GM18498 (cell line): Measurements from ENCODE around the gene ME3.

Experiments used
- ATAC-seq: cut with Tn5 transposase; IDR thresholded peaks from one replicate; pipeline ENCODE4 v1.9.1; 2021; ENCODE audit warnings: mild to moderate bottlenecking, moderate library complexity; ENCODE audit not compliant: unreplicated experiment

The ME3 gene

DNA sequence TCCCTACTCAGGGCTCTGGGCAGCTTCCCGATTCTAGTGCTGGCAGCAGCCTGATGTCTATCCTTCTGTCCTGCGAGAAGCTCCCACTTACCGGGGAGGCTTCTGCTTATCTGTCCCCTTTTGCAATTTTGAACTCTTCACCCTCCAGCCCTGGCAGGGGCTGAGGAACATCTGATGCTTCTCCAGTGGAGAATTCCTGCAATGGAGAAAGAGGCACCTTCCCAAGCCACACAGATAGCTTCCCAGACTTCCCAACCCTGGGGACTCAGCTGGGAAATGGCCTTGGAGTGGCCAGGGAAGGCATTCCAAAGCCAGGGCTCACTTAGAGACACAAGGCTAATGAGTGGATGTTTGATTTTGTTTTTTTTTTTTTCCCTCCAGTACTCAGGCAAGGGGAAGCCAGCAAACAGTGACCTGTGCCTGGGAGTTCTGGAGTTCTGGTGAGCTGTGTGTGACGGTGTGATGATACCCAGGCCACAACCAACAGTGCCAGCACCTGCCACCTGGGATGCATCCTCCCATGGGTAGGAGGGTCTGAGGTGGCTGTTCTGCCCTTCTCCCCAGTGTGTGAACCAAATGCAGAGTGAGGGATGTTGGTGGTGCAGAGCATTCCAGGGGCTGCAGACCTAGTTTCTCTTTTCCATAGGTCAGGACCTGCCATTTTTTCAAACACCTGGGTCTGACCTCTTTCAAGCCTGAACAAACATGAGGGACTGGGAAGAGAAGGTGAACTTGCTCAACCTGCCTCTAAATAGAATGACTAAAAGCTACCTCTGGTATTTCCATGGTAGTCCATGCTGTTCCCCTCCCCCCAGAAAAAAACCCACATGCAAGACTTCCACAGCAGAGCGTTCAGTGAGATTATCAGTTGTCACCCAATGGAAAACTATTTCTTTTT, 202.7 kb downstream of the ME3 start:
- ATAC-seq: no peak

DNA sequence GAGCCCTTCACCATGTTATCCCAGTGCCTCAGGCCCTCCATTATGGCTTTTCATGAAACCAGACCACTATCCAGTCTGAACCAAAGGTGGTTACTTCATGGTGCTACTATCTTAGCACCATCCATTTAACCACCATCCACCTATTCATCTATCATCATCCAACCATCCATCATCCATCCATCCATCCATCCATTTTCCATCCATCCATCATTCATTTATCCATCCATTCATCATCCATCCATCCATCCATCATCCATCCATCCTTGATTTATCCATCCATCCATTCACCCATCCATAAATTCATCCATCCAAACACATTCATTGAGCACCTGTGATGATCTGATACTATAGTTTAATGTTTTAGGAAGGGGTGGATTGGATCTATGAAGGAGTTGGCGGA, 204.2 kb downstream of the ME3 start:
- no peak for ATAC-seq

DNA sequence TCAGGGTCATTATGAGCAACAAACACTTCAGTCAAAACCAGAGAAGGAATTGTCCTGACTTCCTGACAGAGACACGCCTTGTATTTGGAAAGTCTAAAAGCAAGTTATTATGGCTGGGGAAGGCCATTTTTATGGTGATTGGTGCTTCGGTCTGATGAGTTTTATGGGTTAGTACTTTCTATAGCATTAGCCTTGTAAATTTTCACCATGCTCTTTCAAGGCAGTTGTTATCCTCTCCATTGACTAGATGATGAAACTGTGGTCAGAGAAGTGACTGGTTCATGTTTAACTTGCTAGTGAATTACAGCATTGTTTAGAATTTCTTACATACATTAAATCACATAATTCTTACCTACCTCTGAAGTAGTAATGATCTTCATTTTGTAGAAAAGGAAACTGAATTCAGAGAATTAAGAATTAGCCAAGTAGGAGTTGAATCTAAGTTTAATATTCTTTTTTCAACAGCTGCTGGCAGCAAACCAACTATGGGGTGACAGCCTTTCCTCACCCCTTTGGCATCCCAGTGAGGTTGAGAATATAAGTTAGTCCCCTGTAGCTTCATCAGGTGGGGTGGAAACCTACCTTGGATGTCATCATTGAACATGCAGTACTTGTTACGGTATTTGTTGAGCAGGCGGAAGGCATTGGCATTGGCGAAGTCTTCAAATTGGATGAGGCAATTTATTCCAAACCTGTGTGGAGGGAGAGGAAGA, 207.8 kb downstream of the ME3 start:
- ATAC-seq: no peak

DNA sequence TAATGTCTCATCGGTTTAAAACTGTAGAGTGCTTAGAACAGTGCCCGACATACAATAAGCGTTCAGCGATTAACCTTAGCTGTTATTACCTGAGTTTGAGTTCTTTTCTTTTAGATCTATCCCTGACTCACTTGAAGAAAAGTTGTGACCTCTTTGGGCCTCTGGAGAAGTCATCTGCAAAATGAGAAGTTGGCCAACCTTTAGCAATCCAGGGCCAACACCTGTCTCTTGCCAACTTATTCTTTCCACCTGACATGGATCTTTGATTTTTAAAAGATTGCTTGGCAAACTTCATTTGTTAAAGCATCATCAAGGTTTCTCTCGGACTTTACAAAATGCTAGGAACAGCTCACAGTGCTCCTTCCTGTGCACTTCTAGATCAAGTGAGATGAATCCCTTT, 208.5 kb downstream of the ME3 start:
- no peak for ATAC-seq

DNA sequence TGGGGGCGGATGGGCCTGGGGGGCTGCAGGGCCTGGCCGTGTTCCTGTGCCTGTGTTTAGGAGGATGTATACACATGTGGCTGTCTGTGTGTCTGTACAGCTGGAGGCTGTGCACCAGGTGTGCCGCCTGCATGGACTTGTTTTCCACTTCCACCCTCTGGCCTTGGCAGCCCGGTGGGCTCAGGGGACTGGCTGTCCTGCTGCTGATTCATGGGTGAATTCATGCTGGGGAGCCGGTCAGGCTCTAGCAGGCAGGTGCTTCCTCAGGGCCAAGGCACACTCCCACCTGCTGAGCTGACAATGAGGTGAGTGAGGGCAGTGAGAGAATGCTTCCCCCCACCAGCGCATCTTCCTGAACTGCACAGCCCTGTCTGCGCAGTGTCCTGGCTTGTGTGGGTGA, 209.3 kb downstream of the ME3 start:
- no peak for ATAC-seq

DNA sequence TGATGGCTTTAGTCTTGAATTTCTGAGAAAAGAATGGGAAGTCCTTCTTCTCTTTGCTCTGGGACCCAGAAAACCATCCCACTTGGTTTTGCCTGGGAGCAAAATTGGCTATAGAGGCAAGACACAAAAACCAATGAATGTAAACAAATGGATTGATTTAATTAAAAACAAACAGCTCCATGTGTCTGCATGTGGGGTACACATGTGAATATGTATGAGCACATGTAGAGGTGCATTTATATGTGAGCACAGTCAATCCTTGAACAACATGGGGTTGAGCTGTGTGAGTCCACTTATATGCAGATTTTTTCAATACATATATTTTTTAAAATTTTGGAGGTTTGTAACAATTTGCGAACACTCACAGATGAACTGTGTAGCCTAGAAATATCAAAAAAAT, 210.5 kb downstream of the ME3 start:
- ATAC-seq: no peak

DNA sequence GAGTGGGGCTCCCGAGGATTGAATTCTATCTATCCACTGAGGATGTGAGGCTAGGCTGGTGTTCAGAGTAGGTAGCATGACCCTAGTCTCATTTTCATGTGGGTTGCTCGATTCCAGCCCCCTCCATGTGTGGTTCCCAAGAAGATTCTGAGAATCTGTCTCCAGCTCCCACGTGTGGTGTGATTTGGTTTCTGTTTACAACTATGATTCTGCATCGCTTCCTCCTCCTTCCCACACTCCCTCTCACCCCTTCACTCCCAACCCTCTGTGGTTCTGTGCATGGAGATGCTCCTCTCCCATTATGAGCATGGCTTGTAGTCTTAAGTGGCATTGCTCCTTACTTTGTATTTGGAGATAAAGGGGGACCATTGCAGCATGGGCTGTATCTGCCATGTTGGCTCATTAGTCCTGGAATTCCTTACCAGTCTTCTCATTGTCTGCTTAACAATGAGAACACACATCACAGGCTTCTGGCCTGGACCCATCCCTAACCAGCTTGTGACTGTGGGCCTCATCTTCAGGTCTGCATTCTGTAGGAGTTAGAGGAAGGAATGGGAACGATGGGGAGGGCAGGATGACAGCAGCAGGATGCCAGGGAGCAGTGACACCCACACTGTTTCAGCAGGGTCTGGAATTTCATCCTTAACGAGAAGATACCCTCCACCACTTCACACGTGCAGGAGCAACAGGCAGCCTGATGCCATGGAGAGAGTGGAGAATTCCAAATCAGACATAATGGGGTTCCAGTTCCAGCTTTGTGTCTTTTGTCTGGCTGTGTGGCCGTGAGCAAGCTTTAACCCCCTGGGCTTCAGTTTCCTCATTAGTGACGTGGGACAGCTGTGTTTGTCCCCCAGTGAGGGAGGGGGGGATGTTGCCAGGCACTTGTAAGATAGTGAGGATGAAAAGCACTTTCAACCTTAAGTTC, 211.7 kb downstream of the ME3 start:
- ATAC-seq: no peak

DNA sequence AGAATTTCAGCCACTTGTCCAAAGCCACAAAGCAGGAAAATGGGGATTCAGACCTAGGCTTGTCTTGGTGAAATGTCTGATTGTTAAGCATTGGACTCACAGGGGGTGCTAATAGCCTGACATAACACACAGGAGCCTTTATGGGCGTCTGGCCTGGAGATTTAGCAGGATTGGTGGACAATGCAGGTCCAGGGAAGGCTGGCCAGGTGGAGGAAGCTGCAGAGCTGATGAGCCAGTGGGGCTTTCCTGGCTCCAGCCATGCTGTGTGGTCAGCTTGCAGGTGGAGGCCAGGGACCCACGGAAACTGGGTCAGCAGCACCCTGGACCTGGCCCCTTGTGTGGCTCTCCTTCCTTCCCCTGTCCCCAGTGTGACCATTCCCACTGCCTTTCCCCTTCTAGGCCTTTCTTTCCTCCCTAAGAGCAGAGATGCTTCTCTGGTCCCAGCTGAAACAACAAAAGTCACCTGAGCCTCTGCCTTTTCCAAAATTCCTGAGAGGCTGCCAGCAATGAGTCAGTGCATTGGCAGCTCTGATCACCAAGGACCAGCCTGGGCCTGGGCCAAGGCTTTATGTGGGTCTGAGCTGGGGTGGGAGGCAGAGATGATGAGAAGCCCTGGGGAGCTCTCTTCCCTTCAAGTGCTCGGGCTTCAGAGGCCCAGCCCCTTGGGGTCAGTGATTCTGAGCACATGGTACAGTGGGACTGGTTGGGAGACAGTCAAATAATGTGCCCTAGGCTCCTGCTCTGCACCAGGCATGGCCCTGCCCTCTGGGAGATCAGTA, 212.5 kb downstream of the ME3 start:
- ATAC-seq: no peak

DNA sequence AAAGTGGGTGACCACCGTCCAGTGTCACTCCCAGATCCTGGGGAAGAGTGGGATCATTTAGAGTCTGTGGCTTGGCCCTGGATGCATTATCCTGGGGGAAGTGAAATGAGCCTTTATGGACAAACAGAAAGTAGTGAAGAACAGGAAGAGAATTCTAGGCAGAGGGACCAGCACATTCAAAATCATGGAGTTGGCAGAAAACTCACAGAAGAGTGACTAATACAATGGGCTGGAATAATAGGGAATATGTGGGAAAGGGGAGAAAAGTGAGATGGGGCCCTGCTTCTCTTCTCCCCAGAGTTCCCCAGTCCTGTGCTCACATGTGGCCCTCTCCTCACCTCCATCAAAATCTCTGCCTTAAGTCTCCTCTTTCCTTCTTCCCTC, 213.4 kb downstream of the ME3 start:
- no peak for ATAC-seq

DNA sequence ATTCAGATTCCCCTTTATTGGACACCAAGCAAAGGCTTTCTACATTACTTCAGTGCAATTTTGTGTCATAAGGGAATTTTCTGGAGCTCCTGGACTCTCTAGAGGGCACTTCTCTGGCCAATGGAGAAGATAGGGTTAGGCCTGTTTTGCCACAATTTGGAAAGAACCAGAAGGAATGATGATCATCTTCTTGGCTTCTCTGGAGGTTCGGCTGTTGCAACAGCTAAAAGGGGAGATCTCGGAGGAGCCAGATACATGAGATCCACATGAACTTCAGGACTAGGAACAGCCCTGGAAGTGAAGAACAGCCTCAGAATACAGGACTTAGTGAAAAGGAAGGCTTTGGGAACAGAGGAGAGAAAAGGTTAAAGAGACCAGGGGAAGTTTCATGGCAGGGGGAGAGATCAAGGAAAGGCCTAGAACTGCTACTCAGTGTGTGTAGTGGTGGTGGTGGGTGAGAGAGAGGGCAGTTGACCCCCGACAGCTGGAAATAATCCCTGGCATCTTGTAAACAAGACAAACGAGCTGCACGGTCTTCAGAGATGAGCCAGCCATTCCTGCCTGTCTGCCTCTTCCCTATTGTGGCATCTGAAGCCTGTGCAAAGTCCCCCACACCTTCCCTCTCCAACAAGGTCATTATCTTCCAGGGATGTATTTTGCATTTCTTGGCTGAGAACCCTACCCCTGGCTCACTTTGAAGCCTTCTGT, 214.0 kb downstream of the ME3 start:
- no peak for ATAC-seq

DNA sequence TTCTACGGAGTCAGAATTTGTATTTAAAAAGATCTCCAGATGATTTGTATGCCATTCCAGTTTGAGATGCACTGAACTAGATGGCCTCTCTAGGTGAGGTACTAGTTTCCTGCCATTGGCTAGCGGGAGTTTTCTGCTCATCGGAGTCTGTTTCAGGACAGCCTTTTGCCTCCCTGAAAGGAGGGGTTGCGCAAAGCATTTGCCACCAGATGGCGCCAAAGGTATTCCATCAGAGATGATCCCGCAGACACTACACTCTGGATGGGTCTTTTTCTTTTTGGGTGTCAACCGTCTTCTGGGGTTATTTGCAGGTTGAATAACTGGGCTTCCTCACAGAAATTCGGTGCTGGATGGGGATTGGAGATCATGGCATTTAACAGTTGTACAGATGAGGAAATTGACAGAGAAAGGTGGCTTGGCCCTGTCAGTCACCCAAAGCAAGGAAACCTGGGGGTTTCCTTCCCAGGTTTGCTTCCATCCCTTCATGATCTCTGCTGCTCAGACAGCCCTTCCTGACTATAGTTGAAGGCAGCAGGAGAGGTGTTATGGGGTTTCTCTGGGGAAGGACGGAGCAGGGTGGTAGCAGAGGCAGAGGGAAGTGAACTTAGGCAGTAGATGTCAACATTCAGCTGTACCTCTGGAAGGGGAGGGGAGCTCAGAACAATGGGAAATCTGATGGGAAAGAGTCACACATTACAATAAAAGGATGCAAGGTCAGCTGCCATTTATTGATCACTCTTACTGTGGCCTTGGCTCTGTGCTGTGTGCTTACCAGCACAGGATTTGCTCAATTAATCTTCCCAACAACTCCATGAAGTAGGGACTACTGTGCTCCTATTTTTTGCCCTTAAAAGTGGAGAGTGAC, 216.1 kb downstream of the ME3 start:
- peak; percentile 86 for ATAC-seq

DNA sequence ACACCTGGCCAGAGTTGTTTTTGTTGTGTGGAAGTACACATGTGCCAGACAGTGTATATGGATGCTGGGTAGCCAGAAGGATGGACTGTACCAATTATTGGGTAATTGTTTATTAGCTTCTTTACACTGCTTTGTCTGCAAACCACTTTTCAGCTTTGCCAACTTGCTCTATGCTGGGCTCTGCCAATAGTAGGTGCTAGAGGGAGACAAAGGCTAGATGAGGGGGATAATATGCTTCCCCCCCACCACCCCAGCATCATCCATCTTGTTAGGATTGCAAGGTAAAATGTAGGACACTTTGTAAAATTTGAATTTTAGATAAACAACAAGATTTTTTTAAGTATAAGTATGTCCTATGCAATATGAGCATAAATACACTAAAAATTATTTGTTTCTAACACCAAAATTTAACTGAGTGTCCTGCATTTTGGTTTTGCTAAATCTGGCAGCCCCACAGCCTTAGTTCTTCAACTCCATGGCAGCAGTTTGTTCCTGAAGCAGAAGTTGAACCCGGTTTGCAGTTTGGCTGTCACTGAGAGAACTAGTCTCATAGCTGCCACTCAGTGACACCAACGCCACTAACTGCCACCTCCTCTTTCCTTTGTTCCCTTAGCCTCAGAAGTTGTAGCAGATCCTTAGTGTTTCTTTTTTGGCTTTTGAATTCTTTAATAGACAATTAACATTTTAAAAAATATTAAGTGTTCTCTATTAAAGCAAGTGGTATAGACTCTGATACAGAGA, 219.0 kb downstream of the ME3 start:
- no peak for ATAC-seq

DNA sequence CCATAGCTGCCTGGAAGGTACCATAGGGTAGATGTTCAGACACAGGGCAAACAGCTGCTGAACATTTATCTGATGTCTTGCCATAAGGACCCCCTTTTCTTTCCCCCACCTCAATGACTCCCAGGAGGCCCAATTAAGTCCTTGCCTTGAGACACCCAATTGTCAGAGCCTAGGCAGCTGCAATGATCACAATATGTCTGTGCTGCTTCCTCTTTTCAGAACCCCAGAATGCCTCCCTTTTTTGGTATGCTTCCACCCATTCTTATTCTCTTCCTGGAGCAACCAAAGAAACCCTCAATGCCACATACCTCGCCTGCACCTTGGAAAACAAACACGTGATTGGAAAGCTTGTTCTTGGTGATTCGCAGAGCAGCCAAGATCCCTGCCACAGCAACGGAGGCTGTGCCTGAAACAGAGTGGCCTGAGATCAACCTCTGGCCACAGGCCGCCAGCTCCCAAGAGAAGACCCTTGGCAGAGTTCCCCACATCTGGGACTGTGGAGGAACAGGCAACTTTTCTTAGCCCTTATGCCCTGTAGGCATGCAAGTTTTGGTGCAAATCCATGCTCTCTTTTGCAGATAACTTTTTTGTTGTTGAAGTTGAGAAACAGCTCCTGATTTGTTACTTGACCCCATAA, 222.3 kb downstream of the ME3 start:
- ATAC-seq: no peak

DNA sequence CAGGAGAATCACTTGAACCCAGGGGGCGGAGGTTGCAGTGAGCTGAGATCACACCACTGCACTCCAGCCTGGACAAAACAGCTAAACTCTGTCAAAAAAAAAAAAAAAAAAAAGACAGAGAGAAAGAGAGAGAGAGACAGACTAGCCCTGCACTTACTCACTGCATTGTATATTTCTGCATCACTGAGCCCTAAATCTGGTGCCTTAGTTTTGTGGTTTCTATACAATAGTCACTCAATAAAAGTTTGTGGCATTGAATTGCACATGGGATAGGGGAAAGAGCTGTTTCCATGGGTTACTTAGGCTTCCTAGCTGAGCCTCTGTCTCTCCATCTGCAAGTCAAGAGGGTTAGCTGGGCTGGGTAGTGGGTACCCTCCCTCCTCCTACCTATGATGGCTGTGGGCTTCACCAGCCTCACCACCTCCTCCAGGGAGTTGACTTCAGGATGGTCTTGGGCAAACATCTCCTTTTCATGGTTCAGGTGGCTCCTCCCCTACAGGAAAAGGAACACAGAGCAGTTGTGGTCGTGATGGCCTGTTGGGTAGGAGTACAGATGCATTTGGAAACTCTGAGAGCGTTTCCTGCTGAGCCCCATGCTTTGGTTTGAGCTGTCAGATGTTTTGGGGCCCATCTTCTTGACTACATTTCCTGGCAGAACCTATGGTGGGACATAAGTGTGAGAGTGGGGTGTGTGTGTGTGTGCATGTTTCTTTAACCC, 224.5 kb downstream of the ME3 start:
- ATAC-seq: no peak

DNA sequence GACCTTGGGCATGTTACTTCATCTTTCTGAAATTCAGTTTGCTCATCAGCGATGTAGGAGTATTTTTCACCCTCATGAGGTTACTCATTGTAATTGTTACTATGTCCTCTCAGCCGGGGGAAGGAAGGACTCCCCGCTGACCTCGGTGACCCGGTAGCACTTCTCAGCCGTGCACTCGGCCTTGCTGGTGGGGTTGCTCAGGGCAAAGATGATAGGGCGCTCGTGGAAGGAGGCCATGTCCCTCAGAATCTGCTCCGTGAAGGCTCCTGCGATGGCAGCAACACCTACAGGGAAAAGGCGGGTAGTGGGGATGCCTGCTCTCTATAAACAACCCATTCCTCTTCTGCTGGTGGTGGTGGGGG, 225.5 kb downstream of the ME3 start:
- no peak for ATAC-seq

DNA sequence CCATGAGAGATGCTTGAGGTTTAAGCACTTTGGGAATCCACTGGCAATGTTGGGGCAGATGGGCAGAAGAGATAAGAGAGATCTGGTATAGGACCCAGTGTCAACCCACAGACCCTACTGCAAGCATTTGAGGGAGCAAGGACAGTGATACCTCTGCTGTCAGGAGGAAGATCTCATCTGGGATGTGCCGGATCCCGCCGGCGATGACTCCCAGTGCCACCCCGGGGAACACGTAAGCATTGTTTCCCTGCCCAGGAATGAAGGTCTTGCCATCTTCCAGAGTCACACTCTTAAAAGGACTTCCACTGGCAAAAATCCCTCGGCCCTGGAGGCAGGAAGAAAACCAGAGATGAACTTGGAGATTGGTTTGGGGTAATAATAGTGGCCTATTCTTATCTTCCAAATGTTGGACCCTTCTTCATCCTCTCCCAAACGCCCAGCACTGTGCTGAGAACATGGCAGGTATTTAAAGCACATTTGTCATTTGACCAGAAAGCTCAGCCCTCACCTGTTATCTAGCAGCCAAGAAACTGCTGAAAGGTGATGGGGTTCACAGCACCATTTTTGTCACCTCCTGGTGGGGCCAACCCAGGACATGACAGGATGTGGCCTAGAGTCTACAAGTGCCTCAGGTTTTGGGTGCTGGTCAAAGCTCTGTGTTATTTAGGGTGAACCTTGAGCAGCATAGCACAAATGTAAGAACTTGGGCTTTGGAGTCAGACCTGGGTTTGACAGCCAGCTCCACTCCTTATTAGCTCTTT, 226.1 kb downstream of the ME3 start:
- ATAC-seq: no peak

DNA sequence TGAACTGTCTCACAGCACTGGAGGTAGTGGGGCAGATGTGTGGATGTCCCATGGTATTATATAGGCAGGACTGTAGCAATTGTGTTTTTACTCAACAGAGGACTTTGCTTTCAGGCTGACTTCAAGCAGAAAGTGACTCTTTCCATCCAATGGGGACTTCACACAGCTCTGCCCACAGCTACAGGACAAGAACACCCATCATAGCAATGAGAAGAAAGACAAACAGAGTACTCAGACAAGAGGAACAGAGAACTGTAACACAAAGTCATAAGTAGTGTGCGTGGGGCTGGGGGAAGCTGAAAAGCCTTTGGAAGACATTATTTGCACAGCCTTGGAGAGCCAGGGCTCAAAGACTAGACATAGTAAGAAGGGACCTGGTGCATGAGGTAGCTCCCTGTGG, 227.4 kb downstream of the ME3 start:
- no peak for ATAC-seq
